ENCODE data around the gene PGPEP1.
"Not testable (repeated sequence)": the region's sequence is repeated elsewhere in the genome, so short reads cannot be mapped to it uniquely, and the experiment has no call there.

Gene PGPEP1

DNA sequence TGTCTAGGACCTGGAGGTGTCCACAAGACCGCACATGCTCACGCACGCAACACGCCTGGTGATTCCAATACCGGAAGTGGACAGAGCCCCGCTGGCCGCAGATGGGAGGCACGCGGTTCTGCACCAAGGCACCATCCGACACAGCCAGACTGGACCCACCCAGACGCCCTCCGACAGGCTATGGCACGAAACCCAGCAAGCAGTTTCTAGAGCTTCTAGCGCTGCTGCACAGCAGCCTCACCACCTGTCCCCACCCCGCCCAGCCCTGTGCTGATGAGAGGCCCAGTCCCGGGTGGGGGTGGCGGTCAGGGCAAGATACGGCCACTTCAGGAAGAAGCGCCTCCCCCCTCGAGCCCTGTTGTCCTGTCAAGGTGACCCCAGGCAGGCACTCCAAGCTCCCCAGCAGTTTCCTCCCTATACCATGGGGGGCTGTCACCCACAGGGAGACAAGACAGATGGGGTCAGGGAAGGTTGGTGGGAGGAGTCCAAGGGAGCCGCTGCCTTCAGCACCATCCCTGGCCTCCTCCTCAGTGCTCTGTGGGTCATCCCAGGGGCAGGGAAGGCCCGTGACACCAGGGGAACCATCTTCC is 28.8 kb upstream of the PGPEP1 start:
- H3K4me3 Mint-ChIP-seq: no peak overlapping the region
- H3K9me3 Mint-ChIP-seq: no peaks in the 10 kb centered on the region
- no peak overlapping the region for H3K27ac Mint-ChIP-seq
- DNase-seq: no peak
- H3K27me3 Mint-ChIP-seq: no peaks in the 10 kb centered on the region
- H3K36me3 Mint-ChIP-seq: peaks cover 44% of the 10 kb centered on the region
- CTCF ChIA-PET: interaction anchor here (1.4 kb wide), 1 partner anchor 32 kb away, joined by 7 read pairs; no protein-coding TSS in a partner anchor
- peaks cover 41% of the 10 kb centered on the region for H3K4me1 Mint-ChIP-seq

DNA sequence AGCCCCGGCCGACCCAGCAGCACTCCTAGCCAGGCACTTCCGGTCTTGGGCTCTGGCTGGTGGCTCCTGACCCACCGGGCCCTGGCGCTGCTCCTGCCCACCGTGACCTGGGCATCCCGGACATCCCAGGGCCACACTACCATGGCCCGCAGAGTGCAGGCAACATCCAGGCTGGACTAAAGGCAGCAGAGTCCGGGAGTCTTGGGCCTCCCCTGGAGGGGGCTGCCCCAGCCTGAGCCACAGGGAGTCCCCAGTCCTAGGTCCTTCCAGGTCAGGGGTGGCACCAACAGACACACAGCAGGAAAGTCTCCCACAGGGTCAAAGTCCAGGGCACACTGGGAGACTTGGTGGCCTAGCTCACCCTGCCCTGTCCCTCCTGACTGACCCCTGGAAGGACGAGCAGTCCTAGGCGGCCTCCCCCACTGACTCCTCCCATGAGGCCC is 28.3 kb upstream of the PGPEP1 start:
- Mint-ChIP-seq H3K27me3 (no peaks in the 10 kb centered on the region), H3K27ac (no peak overlapping the region), H3K4me3 (no peak overlapping the region), H3K4me1 (peaks cover 38% of the 10 kb centered on the region), H3K36me3 (peaks cover 39% of the 10 kb centered on the region), H3K9me3 (no peaks in the 10 kb centered on the region)
- no peak for DNase-seq
- CTCF ChIA-PET: interaction anchor here (1.0 to 11.4 kb wide), 2 partner anchors 10 to 34 kb away, joined by 3 to 236 read pairs; partner anchors contain the start of genes IQCN and JUND

DNA sequence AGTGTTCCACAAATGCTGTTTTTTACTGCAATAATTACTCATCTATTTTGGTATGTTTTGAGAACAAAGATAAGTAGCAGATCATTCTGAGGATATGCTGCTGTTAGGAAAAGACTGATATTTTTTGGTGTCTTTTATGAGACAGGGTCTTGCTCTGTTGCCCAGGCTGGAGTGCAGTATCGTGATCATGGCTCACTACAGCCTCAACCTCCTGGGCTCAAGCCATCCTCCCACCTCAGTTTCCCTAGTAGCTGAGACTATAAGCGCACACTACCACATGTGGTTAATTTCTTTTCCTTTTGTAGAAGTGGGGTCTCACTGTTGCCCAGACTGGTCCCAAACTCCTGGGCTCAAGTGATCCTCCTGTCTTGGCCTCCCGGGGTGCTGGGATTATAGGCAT is 27.0 kb upstream of the PGPEP1 start:
- no peak for DNase-seq
- H3K27me3 Mint-ChIP-seq: no peaks in the 10 kb centered on the region
- peaks cover 34% of the 10 kb centered on the region for H3K36me3 Mint-ChIP-seq
- H3K4me1 Mint-ChIP-seq: peaks cover 40% of the 10 kb centered on the region
- no peak overlapping the region for H3K27ac Mint-ChIP-seq
- CTCF ChIA-PET: interaction anchor here (11.4 kb wide), 1 partner anchor 35 kb away, joined by 236 read pairs; the partner anchor contains the start of genes IQCN and JUND
- H3K4me3 Mint-ChIP-seq: no peak overlapping the region
- no peaks in the 10 kb centered on the region for H3K9me3 Mint-ChIP-seq

DNA sequence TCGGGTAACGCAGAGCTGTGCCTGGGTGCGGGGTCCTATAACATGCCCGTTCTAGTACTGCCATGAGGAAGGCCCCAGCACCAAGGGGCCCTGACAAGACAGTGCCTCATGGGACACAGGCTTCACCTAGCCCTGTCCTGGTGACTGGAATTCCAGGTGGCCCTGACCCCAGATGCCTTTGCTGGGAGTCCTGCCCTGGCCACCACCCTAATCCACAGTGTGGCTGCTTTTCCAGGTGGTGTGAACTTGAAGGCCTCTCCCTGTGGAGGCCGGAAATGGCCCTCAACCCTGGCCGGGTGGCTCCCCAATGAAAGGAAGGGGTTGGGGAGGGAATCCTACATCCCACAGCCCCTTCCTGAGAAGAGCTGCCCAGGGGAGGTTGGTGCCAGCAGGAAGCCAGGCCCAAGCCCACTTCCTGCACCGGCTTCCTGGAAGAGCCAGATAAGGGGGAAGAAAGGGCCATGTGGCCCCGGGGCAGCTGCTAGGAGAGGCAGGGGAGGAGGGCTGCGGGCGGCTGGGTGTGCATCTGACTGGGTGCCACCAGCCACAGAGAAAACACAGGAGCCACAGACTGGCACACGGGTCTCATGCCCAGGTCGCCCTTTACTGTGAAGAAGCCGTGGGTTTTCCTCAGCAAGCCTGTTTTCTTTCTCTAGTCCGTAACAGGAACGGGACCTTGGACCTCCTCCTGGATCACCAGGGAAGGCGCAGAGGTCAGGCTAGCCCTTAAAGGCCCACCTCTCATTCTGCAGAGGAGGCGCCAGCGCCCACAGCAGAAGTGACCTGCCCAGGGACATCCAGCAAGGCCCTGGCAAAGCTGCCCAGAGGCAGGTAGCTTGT is 22.2 kb upstream of the PGPEP1 start:
- H3K27me3 Mint-ChIP-seq: no peaks in the 10 kb centered on the region
- peaks cover 64% of the 10 kb centered on the region for H3K4me1 Mint-ChIP-seq
- peak overlapping the region; percentile 66 for H3K4me3 Mint-ChIP-seq
- peak; percentile 72 for DNase-seq
- no peaks in the 10 kb centered on the region for H3K9me3 Mint-ChIP-seq
- peaks cover 42% of the 10 kb centered on the region for H3K36me3 Mint-ChIP-seq
- peak overlapping the region; percentile 97 for H3K27ac Mint-ChIP-seq
- CTCF ChIA-PET: interaction anchor here (1.2 to 11.4 kb wide), 4 partner anchors 10 to 101 kb away, joined by 3 to 236 read pairs (median 4); partner anchors contain the start of genes IQCN, JUND and SSBP4

DNA sequence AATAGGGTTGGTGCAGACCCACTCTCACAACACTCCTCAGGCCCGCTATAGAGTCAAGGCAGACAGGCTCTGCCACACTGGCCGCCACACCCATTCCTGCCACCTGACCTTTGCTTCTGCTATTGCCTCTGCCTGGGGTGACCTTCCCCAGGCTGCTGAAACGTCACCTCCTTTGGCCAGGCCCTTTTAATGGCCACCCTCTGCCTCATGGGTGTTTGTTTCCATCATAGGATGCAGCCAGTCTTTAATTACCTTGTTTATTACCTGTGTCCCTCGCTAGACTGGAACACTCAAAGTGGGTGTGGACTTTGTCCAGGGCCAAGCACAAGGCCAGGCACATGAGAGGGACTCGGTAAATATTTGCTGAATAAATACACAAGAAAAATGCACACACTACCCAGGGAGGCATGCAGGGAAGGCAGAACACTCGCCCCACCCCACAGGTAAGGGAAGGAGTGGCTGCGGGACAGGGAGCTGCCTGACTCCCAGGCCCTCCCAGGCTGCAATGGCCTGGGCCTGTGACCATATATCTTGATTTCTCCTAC is 20.7 kb upstream of the PGPEP1 start:
- Mint-ChIP-seq H3K4me1 (peaks cover 71% of the 10 kb centered on the region), H3K27me3 (no peaks in the 10 kb centered on the region), H3K9me3 (no peaks in the 10 kb centered on the region), H3K27ac (peak overlapping the region; percentile 97), H3K36me3 (peaks cover 34% of the 10 kb centered on the region), H3K4me3 (peak overlapping the region; percentile 62)
- DNase-seq: no peak
- CTCF ChIA-PET: interaction anchor here (0.8 to 11.4 kb wide), 3 partner anchors 9 to 42 kb away, joined by 3 to 236 read pairs (median 5); partner anchors contain the start of genes IQCN and JUND

DNA sequence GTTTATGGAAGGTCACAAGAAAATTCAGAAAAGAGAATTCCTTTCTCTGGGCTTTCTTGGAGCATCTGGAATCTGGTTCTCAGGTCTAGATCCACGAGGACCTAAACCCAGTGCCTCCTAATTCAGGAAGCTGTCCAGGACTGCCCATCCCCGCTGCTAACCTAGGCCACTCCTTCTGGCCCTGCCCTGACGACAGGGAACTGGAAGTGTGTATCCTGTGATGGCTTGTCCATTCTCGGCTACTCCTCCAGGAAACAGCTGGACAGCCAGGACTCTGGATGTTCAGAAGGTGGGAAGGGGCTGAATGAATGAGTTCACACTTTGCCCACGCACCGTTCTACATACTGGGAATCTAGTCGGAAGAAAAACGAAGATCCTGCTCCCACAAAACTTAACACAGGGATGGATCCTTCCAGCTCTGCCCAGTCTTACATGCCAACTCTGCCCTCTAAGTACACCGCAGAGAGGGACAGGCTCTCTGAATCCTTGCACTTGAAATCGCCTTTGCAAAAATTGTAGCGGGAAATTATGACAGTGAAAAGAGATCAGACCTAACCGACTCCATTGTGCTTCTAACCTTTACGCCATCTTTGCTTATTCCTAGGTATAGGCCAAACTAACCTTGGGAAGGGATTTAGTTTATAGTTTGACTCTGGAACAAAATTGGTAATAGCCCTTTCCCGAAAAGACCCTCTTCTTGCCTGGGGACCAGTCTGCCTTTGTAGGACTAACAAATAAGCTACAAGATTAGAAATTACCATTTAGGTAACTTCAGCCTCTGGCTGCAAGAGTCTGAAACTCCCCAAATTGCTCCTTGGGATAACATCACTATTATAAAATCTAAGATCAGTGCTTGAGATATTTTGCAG is 19.3 kb upstream of the PGPEP1 start:
- H3K27me3 Mint-ChIP-seq: no peaks in the 10 kb centered on the region
- no peak for DNase-seq
- peaks cover 29% of the 10 kb centered on the region for H3K36me3 Mint-ChIP-seq
- CTCF ChIA-PET: interaction anchor here (0.9 to 11.4 kb wide), 7 partner anchors 9 to 43 kb away, joined by 3 to 236 read pairs (median 5); partner anchors contain the start of genes IQCN and JUND
- H3K4me3 Mint-ChIP-seq: peak overlapping the region; percentile 89
- no peaks in the 10 kb centered on the region for H3K9me3 Mint-ChIP-seq
- H3K27ac Mint-ChIP-seq: peak overlapping the region; percentile 96
- H3K4me1 Mint-ChIP-seq: peaks cover 64% of the 10 kb centered on the region

DNA sequence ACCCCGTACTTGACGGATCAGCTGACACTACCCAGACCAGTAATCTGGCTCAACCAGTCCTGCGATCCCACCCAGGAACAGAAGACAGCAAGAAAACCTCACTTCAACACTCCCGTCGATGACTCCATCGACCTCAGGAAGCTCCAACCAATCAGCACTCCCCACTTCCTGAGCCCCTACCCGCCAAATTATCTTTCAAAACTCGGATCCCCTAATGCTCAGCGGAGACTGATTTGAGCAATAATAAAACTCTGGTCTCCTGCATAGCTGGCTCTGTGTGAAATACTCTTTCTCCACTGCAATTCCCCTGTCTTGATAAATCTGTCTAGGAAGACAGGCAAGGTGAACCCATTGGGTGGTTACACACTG is 18.7 kb upstream of the PGPEP1 start:
- peak overlapping the region; percentile 89 for H3K4me3 Mint-ChIP-seq
- CTCF ChIA-PET: interaction anchor here (0.8 to 11.4 kb wide), 9 partner anchors 9 to 89 kb away, joined by 3 to 236 read pairs (median 4); partner anchors contain the start of genes IQCN and JUND

DNA sequence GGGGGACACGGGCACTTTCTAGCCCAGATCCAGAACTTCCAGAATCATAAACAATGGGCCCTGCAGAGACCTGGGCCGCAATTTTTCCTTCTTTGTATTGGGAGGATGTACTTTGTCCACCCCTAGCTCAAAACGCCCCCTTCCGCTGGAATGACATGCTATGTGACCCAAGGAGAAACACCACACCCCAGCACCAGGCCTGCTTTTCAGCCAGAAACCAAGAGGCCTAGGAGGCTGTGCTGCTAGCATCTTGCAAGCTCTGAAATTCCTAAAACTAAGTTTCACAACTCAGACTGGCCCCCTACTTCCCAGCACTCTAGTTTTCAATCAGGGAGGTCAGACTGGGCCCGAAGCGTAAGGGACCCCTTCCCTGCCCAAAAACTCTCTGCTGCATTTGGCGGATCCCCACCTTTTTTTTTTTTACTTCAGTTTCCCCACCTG is 18.1 kb upstream of the PGPEP1 start:
- peak; percentile 70 for DNase-seq

More for the DNA sequence above, 18.7 kb upstream of the PGPEP1 start:
- Mint-ChIP-seq H3K4me1 (peaks cover 61% of the 10 kb centered on the region), H3K27me3 (no peaks in the 10 kb centered on the region), H3K27ac (peak overlapping the region; percentile 96), H3K36me3 (peaks cover 29% of the 10 kb centered on the region), H3K9me3 (no peaks in the 10 kb centered on the region)
- peak; percentile 63 for DNase-seq

DNA sequence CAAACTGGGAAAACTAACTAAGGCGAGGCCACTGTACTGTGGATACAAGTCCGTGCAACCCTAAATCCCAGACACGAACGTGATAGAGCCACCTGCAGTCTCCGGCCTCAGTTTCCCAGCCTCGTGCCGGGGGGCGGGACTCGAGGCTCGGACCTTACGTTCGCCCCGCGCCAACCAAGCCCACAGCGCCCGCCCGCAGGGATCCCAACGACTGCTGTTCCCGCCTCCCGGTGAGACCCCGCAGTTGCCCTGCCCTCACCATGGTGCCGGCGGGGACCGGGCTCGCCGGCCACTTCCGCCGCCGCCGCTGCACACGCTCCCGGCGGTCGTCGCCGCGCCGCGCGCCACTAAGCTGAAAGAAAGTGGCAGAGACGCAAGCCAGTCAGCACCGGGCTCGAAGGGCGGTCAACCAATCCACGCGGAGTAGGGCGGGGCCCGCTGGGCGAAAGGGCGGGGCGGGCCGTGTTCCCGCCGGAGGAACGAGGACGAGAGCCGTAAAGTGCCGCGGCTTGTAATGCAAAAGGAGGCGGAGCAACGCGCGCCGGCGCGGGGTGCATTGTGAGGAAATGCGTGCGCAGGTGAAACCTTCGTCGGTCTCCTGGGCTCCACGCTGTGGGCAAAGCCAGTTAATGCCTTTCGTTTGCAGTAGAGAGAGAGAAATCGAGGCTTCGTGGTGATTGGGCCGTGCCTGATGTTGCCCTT is 17.5 kb upstream of the PGPEP1 start, which contains the start of gene LSM4:
Gene LSM4 (minus strand): TSS at position 318 of the 702 bp plus-strand sequence. CDS start 56 bp downstream, at position 262.
- Mint-ChIP-seq H3K4me1 (peaks cover 54% of the 10 kb centered on the region), H3K36me3 (peaks cover 28% of the 10 kb centered on the region), H3K4me3 (peak within 1 kb of the TSS; percentile 89), H3K27ac (peak within 1 kb of the TSS; percentile 96), H3K9me3 (no peaks in the 10 kb centered on the region), H3K27me3 (no peaks in the 10 kb centered on the region)
- peak; percentile 100 for DNase-seq
- CTCF ChIA-PET: interaction anchor here (0.8 to 11.4 kb wide), 8 partner anchors 16 to 282 kb away, joined by 3 to 236 read pairs (median 4); partner anchors contain the start of genes IQCN and JUND

More for the DNA sequence above, 18.1 kb upstream of the PGPEP1 start:
- Mint-ChIP-seq H3K9me3 (no peaks in the 10 kb centered on the region), H3K27me3 (no peaks in the 10 kb centered on the region), H3K36me3 (peaks cover 29% of the 10 kb centered on the region), H3K27ac (peak overlapping the region; percentile 96), H3K4me1 (peaks cover 60% of the 10 kb centered on the region), H3K4me3 (peak overlapping the region; percentile 89)
- CTCF ChIA-PET: interaction anchor here (0.8 to 11.4 kb wide), 9 partner anchors 10 to 282 kb away, joined by 3 to 236 read pairs (median 4); partner anchors contain the start of genes IQCN and JUND

DNA sequence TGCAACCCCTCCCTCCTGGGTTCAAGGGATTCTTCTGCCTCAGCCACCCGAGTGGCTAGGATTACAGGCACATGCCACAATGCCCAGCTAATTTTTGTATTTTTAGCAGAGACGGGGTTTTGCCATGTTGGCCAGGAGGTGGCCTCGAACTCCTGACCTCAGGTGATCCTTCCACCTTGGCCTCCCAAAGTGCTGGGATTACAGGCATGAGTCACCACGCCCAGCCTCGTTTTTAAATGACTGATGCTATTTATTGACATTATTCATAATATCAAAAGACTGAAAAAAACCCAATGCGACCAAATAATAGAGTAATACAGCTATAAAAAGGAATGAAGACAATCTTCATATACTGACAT is 16.0 kb upstream of the PGPEP1 start:
- Mint-ChIP-seq H3K27ac (peak overlapping the region; percentile 96), H3K36me3 (peaks cover 23% of the 10 kb centered on the region), H3K4me1 (peaks cover 54% of the 10 kb centered on the region)
- not testable (repeated sequence) for H3K9me3 Mint-ChIP-seq, H3K4me3 Mint-ChIP-seq, H3K27me3 Mint-ChIP-seq, DNase-seq
- CTCF ChIA-PET: interaction anchor here (7.6 kb wide), 1 partner anchor 45 kb away, joined by 152 read pairs; the partner anchor contains the start of gene JUND

DNA sequence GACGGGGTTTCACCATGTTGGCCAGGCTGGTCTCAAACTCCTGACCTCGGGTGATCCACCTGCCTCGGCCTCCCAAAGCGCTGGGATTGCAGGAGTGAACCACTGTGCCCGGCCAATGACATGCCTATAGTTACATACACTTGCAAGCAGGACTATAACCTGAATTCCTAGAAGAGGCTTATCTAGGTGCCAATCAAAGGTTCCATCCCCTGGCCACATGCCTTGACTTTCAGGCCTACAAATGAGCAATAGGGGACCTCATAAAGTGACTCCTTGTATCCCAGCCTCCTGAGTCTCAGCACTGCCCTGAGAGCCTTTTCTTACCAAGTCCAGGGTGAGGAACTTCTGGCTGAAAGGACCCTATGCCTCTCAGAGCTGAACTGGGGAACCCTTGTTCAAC is 13.6 kb upstream of the PGPEP1 start:
- Mint-ChIP-seq H3K36me3 (peaks cover 4% of the 10 kb centered on the region), H3K27ac (no peak overlapping the region)

DNA sequence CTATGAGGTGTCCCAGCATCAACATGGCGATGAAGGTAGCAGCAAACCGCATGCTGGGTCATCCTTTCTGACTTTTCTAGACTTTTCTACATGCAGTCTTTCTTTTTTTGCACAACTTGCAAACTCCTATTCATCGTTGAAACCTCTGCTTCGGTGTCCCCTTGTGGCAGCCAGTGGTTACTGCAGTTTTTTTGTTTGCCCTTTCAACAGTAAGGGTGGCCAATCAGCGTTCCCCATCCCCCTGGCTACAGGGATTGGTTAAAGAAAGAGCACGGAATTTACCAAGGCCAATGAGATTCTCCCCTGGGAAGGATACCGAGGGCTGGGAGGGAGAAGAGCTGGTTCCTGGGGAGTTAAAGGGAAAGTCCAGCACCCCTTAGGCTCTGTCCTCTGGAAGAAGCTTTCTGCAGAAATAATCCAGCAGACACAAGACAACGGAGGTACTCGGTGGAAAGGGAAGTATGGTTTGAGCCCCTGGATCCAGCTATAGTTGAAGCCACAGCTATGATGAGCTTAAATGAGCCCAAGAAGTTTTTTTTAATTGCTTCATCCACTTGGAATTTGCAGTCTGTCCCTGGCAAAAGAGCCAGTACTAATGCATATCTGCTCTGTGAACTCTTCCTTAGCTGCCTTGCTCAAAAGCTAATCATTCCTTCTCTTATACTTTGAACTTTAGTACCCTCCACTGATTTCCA is 11.9 kb upstream of the PGPEP1 start:
- Mint-ChIP-seq H3K4me3 (peak overlapping the region; percentile 42), H3K9me3 (no peaks in the 10 kb centered on the region), H3K27ac (no peak overlapping the region), H3K4me1 (peaks cover 25% of the 10 kb centered on the region), H3K36me3 (no peaks in the 10 kb centered on the region), H3K27me3 (peaks cover 27% of the 10 kb centered on the region)
- peak; percentile 95 for DNase-seq
- CTCF ChIA-PET: interaction anchor here (0.7 to 7.6 kb wide), 32 partner anchors 10 to 463 kb away, joined by 3 to 152 read pairs (median 4); partner anchors contain the start of genes IQCN, JUND and RAB3A

More for the DNA sequence above, 13.6 kb upstream of the PGPEP1 start:
- CTCF ChIA-PET: interaction anchor here (0.9 to 7.6 kb wide), 3 partner anchors 47 to 129 kb away, joined by 3 to 152 read pairs (median 4); partner anchors contain the start of gene JUND
- H3K27me3 Mint-ChIP-seq: peaks cover 12% of the 10 kb centered on the region
- no peak for DNase-seq
- H3K4me3 Mint-ChIP-seq: no peak overlapping the region
- no peaks in the 10 kb centered on the region for H3K9me3 Mint-ChIP-seq
- peaks cover 34% of the 10 kb centered on the region for H3K4me1 Mint-ChIP-seq
